Measurements from ENCODE around the gene KCTD1. TPM values are rescaled to one million over a fixed set of nuclear protein-coding genes. Genes with fewer than 3 reads are reported as not detected.

KCTD1 gene
- total RNA-seq, 1 donor from 2014 or later, result 83.8 TPM

GRCh38 chr18:26471027-26471426 is 77.3 kb downstream of the KCTD1 start:
- peaks cover 26% of the 10 kb centered on the region for H3K4me1 Mint-ChIP-seq (ENCODE audit: unreplicated experiment)
- DNase-seq (ENCODE audit: extremely low spot score, unreplicated experiment), result no peak
- no peak for TF ChIP-seq CTCF (conservative IDR thresholded peaks at IDR 0.05)

GRCh38 chr18:26470011-26470637 is 78.2 kb downstream of the KCTD1 start:
- H3K4me1 Mint-ChIP-seq (ENCODE audit: unreplicated experiment), result peaks cover 23% of the 10 kb centered on the region
- TF ChIP-seq CTCF (conservative IDR thresholded peaks at IDR 0.05), result no peak
- peaks cover 51% of the 10 kb centered on the region for H3K36me3 Mint-ChIP-seq
- H3K27ac Mint-ChIP-seq, result peak overlapping the region; percentile 70
- H3K9me3 Mint-ChIP-seq, result no peaks in the 10 kb centered on the region
- no peaks in the 10 kb centered on the region for H3K27me3 Mint-ChIP-seq
- no peak for DNase-seq (ENCODE audit: extremely low spot score, unreplicated experiment)
- peak overlapping the region; percentile 1 for H3K4me3 Mint-ChIP-seq

More at GRCh38 chr18:26471027-26471426, 77.3 kb downstream of the KCTD1 start:
- Mint-ChIP-seq H3K27ac (peak overlapping the region; percentile 70), H3K4me3 (peak overlapping the region; percentile 46), H3K36me3 (peaks cover 50% of the 10 kb centered on the region), H3K27me3 (no peaks in the 10 kb centered on the region), H3K9me3 (no peaks in the 10 kb centered on the region)

- peaks cover 50% of the 10 kb centered on the region for H3K36me3 Mint-ChIP-seq
- no peaks in the 10 kb centered on the region for H3K9me3 Mint-ChIP-seq
- no peaks in the 10 kb centered on the region for H3K27me3 Mint-ChIP-seq
- H3K27ac Mint-ChIP-seq, result peak overlapping the region; percentile 89
- peak overlapping the region; percentile 21 for H3K4me3 Mint-ChIP-seq
- TF ChIP-seq CTCF (conservative IDR thresholded peaks at IDR 0.05), result peak; percentile 76
- no peak for DNase-seq (ENCODE audit: extremely low spot score, unreplicated experiment)
- peaks cover 29% of the 10 kb centered on the region for H3K4me1 Mint-ChIP-seq (ENCODE audit: unreplicated experiment)
These were observed 79.4 kb downstream of the KCTD1 start for GRCh38 chr18:26468931-26469340.

GRCh38 chr18:26466026-26466425 is 82.3 kb downstream of the KCTD1 start:
- no peak for TF ChIP-seq CTCF (conservative IDR thresholded peaks at IDR 0.05)
- no peak for DNase-seq (ENCODE audit: extremely low spot score, unreplicated experiment)
- H3K27me3 Mint-ChIP-seq, result no peaks in the 10 kb centered on the region

GRCh38 chr18:26465431-26465830 is 82.9 kb downstream of the KCTD1 start:
- Mint-ChIP-seq H3K4me1 (ENCODE audit: unreplicated experiment) (peaks cover 35% of the 10 kb centered on the region), H3K9me3 (no peaks in the 10 kb centered on the region), H3K36me3 (peaks cover 49% of the 10 kb centered on the region), H3K27me3 (no peaks in the 10 kb centered on the region), H3K27ac (no peak overlapping the region), H3K4me3 (no peak overlapping the region)
- no peak for TF ChIP-seq CTCF (conservative IDR thresholded peaks at IDR 0.05)
- no peak for DNase-seq (ENCODE audit: extremely low spot score, unreplicated experiment)

More at GRCh38 chr18:26466026-26466425, 82.3 kb downstream of the KCTD1 start:
- Mint-ChIP-seq H3K9me3 (no peaks in the 10 kb centered on the region), H3K4me3 (no peak overlapping the region), H3K27ac (no peak overlapping the region), H3K4me1 (ENCODE audit: unreplicated experiment) (peaks cover 35% of the 10 kb centered on the region), H3K36me3 (peaks cover 50% of the 10 kb centered on the region)

Data from type B pancreatic cell (in vitro differentiated cells).